ENCODE measurements around the gene CSGALNACT2. TPM values are rescaled to one million over a fixed set of nuclear protein-coding genes. Genes with fewer than 3 reads are reported as not detected.

CSGALNACT2 gene
- total RNA-seq, 1 experiment from 2014 or later, result 5.1 TPM

DNA sequence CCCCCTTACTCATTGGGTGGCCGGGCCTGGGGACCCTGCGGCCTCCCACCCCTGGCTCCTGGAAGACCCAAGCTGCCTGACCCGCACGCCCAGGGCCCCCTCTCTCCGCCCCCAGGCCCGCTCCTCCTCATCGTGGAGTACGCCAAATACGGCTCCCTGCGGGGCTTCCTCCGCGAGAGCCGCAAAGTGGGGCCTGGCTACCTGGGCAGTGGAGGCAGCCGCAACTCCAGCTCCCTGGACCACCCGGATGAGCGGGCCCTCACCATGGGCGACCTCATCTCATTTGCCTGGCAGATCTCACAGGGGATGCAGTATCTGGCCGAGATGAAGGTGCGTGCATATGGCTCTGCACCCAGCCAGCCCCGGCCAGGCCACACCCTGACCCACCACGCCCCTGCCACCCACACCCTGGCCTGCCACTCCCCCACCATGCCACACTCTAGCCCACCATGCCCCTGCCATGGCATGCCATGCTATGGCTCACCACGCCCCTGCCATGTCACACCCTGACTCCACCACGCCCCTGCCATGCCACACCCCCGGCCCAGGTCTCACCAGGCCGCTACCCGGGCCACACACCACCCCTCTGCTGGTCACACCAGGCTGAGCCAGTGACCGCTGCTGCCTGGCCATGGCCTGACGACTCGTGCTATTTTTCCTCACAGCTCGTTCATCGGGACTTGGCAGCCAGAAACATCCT, 18.7 kb upstream of the CSGALNACT2 start:
- Mint-ChIP-seq H3K4me3 (no peak overlapping the region), H3K9me3 (no peaks in the 10 kb centered on the region), H3K36me3 (no peaks in the 10 kb centered on the region), H3K27ac (no peak overlapping the region), H3K27me3 (ENCODE audit: low read depth) (no peaks in the 10 kb centered on the region), H3K4me1 (no peaks in the 10 kb centered on the region)
- ChIA-PET CTCF (no interaction called here), POLR2A (no interaction called here)
- ATAC-seq, result no peak
- TF ChIP-seq FOXK1 (CRISPR knock-in tag; IDR thresholded peaks at IDR 0.05) (no peak), ZNF263 (CRISPR knock-in tag; IDR thresholded peaks at IDR 0.05; ENCODE audit: low read depth) (no peak), PRRX2 (CRISPR knock-in tag; IDR thresholded peaks at IDR 0.05) (no peak), NFE2L1 (CRISPR knock-in tag; IDR thresholded peaks at IDR 0.05) (no peak), RORB (CRISPR knock-in tag; IDR thresholded peaks at IDR 0.05) (no peak), TCF7 (CRISPR knock-in tag; IDR thresholded peaks at IDR 0.05; ENCODE audit: low read depth) (no peak), CREM (CRISPR knock-in tag; IDR thresholded peaks at IDR 0.05) (no peak), ZNF138 (CRISPR knock-in tag; conservative IDR thresholded peaks at IDR 0.05) (no peak), ZNF219 (CRISPR knock-in tag; IDR thresholded peaks at IDR 0.05; ENCODE audit: borderline replicate concordance) (no peak), KAT7 (CRISPR knock-in tag; IDR thresholded peaks at IDR 0.05; ENCODE audit: borderline replicate concordance) (no peak), NR3C1 (CRISPR knock-in tag; conservative IDR thresholded peaks at IDR 0.05; ENCODE audit: low read depth) (no peak), CBFB (CRISPR knock-in tag; IDR thresholded peaks at IDR 0.05; ENCODE audit: low read depth) (no peak), NFATC4 (CRISPR knock-in tag; IDR thresholded peaks at IDR 0.05) (no peak)
- TF ChIP-seq, protein P1, sequence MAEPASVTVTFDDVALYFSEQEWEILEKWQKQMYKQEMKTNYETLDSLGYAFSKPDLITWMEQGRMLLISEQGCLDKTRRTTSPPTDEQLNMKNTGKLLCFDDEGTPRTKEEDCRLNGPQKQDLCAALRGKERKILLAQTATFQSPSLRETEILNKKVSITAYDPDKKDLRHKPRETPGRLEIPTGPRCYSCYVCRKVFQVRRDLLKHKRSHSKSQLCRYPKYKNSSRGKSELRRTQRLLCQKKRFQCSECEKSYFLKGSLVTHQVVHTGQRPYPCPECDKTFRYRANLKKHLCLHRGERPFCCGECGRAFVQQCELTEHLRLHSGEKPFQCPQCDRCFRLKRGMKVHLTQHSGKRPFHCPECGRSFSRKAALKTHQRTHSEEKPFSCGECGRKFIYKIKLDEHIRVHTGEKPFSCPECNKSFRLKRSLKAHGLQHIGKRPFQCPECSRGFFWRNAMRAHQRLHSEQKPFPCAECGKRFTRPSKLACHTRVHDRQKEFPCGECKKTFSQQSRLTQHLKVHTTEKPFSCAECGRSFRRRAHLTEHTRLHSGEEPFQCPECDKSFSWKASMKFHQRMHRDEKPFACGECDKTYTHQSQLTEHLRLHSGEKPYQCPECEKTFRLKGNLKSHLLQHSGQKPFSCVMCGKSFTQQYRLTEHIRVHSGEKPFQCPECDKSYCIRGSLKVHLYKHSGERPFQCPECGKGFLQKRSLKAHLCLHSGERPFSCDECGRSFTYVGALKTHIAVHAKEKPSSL (CRISPR knock-in tag; conservative IDR thresholded peaks at IDR 0.05), result no peak
- TF ChIP-seq, protein P2, sequence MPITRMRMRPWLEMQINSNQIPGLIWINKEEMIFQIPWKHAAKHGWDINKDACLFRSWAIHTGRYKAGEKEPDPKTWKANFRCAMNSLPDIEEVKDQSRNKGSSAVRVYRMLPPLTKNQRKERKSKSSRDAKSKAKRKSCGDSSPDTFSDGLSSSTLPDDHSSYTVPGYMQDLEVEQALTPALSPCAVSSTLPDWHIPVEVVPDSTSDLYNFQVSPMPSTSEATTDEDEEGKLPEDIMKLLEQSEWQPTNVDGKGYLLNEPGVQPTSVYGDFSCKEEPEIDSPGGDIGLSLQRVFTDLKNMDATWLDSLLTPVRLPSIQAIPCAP (CRISPR knock-in tag; IDR thresholded peaks at IDR 0.05), result no peak
- TF ChIP-seq, protein P3, sequence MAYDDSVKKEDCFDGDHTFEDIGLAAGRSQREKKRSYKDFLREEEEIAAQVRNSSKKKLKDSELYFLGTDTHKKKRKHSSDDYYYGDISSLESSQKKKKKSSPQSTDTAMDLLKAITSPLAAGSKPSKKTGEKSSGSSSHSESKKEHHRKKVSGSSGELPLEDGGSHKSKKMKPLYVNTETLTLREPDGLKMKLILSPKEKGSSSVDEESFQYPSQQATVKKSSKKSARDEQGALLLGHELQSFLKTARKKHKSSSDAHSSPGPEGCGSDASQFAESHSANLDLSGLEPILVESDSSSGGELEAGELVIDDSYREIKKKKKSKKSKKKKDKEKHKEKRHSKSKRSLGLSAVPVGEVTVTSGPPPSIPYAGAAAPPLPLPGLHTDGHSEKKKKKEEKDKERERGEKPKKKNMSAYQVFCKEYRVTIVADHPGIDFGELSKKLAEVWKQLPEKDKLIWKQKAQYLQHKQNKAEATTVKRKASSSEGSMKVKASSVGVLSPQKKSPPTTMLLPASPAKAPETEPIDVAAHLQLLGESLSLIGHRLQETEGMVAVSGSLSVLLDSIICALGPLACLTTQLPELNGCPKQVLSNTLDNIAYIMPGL (CRISPR knock-in tag; IDR thresholded peaks at IDR 0.05), result no peak
- TF ChIP-seq, protein P4, sequence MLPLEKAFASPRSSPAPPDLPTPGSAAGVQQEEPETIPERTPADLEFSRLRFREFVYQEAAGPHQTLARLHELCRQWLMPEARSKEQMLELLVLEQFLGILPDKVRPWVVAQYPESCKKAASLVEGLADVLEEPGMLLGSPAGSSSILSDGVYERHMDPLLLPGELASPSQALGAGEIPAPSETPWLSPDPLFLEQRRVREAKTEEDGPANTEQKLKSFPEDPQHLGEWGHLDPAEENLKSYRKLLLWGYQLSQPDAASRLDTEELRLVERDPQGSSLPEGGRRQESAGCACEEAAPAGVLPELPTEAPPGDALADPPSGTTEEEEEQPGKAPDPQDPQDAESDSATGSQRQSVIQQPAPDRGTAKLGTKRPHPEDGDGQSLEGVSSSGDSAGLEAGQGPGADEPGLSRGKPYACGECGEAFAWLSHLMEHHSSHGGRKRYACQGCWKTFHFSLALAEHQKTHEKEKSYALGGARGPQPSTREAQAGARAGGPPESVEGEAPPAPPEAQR (CRISPR knock-in tag; IDR thresholded peaks at IDR 0.05), result no peak
- TF ChIP-seq, protein P5, sequence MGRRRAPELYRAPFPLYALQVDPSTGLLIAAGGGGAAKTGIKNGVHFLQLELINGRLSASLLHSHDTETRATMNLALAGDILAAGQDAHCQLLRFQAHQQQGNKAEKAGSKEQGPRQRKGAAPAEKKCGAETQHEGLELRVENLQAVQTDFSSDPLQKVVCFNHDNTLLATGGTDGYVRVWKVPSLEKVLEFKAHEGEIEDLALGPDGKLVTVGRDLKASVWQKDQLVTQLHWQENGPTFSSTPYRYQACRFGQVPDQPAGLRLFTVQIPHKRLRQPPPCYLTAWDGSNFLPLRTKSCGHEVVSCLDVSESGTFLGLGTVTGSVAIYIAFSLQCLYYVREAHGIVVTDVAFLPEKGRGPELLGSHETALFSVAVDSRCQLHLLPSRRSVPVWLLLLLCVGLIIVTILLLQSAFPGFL (CRISPR knock-in tag; IDR thresholded peaks at IDR 0.05; ENCODE audit: borderline replicate concordance), result no peak
- no peak for DNase-seq (ENCODE audit: low spot score)
